ENCODE data around the gene KREMEN1. TPM values are rescaled to one million over a fixed set of nuclear protein-coding genes. Genes with fewer than 3 reads are reported as not detected.

KREMEN1 gene
- total RNA-seq, 1 experiment from 2014 or later: 5.8 TPM

DNA sequence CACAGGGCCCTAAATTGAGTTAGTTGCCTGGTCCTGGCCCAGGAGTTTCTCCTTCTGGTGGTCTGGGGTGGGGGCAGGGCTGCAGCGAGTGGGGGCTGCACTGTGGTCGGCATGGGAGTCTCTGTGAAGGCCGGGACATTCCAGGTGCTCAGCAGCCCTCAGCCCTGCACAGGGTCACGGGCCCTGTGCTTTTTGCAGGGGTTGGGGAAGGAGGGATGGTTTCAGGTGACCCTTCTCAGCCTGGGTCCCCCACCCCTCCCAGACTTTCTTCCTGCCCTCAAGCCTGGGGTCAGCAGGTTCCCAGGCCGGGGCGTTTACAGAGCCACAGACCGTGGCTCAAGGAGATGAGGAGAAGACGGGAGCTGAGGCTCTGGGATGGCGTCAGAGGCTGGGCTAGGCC, 140.7 kb downstream of the KREMEN1 start:
- Mint-ChIP-seq H3K4me1 (peaks cover 23% of the 10 kb centered on the region), H3K27me3 (ENCODE audit: low read depth) (no peaks in the 10 kb centered on the region), H3K27ac (no peak overlapping the region), H3K9me3 (no peaks in the 10 kb centered on the region), H3K4me3 (no peak overlapping the region), H3K36me3 (no peaks in the 10 kb centered on the region)
- TF ChIP-seq GRHL2 (CRISPR knock-in tag; IDR thresholded peaks at IDR 0.05; ENCODE audit: insufficient replicate concordance, severe bottlenecking) (no peak), HMGA2 (CRISPR knock-in tag; IDR thresholded peaks at IDR 0.05) (no peak), ZNF121 (CRISPR knock-in tag; IDR thresholded peaks at IDR 0.05) (no peak)
- DNase-seq (ENCODE audit: low spot score) (no peak), ATAC-seq (no peak)
- ChIA-PET POLR2A (no interaction called here), CTCF (interaction anchor here (0.5 to 2.7 kb wide), 5 partner anchors 10 to 99 kb away, joined by 3 to 14 read pairs (median 3); no protein-coding TSS in a partner anchor)

DNA sequence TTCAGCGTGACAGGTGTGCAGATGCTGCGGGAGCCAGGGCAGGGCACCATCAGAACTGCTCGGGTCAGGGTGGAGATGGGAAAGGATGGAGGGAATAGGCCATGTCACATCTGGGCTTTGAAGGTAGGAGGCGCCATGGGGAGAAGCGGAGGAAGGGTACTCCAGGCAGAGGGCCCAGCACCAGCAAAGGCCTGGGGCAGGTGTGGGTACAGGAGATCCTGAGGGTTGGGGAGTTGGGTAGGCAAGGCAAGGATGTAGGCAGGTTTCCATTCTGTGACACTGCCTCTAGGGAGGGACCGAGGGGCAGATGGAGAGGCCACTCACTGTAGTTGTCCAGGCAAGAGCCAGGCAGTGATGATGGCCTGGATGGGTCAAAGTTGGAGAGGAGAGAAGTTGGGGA, 141.4 kb downstream of the KREMEN1 start:
- H3K4me3 Mint-ChIP-seq: no peak overlapping the region
- ChIA-PET CTCF (interaction anchor here (0.5 to 3.2 kb wide), 6 partner anchors 11 to 99 kb away, joined by 3 to 14 read pairs (median 6); no protein-coding TSS in a partner anchor), POLR2A (no interaction called here)
- no peaks in the 10 kb centered on the region for H3K36me3 Mint-ChIP-seq
- H3K27me3 Mint-ChIP-seq (ENCODE audit: low read depth): no peaks in the 10 kb centered on the region
- ATAC-seq: 0 out of 2 replicates have a peak, but pooled peaks have one; percentile 12
- TF ChIP-seq SMAD3 (CRISPR knock-in tag; IDR thresholded peaks at IDR 0.05; ENCODE audit: borderline replicate concordance) (no peak), OVOL2 (CRISPR knock-in tag; IDR thresholded peaks at IDR 0.05; ENCODE audit: borderline replicate concordance) (no peak)
- TF ChIP-seq, protein P1, sequence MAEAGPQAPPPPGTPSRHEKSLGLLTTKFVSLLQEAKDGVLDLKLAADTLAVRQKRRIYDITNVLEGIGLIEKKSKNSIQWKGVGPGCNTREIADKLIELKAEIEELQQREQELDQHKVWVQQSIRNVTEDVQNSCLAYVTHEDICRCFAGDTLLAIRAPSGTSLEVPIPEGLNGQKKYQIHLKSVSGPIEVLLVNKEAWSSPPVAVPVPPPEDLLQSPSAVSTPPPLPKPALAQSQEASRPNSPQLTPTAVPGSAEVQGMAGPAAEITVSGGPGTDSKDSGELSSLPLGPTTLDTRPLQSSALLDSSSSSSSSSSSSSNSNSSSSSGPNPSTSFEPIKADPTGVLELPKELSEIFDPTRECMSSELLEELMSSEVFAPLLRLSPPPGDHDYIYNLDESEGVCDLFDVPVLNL (CRISPR knock-in tag; IDR thresholded peaks at IDR 0.05; ENCODE audit: borderline replicate concordance, low read depth): no peak
- DNase-seq (ENCODE audit: low spot score): no peak
- no peak overlapping the region for H3K27ac Mint-ChIP-seq
- peaks cover 20% of the 10 kb centered on the region for H3K4me1 Mint-ChIP-seq
- no peaks in the 10 kb centered on the region for H3K9me3 Mint-ChIP-seq

DNA sequence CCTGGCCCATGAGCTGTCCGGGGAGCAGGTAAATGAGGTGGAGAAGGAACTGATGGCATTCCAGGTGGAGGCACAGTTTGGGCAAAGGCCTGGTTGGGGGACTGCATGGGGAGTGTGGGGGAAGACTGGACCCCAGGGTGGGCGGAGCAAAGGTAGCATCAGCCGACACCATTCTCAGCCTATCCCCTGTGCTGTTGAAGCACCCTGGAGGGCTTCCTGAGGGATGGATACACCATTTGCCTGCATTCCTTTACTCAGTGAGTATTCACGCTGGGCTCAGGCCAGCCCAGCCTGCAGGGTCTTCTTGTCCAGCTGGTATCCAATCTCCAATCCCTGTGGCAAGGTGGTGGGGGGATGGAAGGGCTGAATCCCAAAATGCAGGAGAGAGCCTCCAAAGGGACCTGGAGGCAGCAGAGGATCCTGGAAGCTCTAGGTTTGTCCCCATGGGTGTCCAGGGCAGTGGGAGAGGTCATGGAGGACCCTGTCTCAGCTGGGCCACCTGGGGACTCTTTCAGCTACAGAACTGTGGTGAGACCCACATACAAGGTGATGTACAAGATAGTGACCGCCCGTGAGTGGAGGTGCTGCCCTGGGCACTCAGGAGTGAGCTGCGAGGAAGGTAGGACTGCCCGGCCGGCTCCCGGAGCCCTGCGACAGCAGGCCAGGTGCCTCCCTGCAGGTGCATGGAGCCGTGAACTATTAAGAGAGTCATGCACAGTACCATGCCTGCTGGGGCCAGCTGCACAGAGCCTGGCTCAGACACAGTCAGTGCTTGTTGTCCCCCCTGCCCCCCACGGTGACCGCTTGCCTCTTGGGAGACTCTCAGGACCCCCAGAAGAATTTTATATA, 142.4 kb downstream of the KREMEN1 start:
- ATAC-seq (peak; percentile 56), DNase-seq (ENCODE audit: low spot score) (no peak)
- no peak overlapping the region for H3K4me3 Mint-ChIP-seq
- no peaks in the 10 kb centered on the region for H3K27me3 Mint-ChIP-seq (ENCODE audit: low read depth)
- POLR2A ChIA-PET: no interaction called here
- TF ChIP-seq MXD4 (CRISPR knock-in tag; IDR thresholded peaks at IDR 0.05; ENCODE audit: borderline replicate concordance) (no peak), ZNF263 (CRISPR knock-in tag; IDR thresholded peaks at IDR 0.05; ENCODE audit: low read depth) (no peak), ZNF423 (CRISPR knock-in tag; IDR thresholded peaks at IDR 0.05) (no peak)
- TF ChIP-seq, protein P2, sequence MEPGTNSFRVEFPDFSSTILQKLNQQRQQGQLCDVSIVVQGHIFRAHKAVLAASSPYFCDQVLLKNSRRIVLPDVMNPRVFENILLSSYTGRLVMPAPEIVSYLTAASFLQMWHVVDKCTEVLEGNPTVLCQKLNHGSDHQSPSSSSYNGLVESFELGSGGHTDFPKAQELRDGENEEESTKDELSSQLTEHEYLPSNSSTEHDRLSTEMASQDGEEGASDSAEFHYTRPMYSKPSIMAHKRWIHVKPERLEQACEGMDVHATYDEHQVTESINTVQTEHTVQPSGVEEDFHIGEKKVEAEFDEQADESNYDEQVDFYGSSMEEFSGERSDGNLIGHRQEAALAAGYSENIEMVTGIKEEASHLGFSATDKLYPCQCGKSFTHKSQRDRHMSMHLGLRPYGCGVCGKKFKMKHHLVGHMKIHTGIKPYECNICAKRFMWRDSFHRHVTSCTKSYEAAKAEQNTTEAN (CRISPR knock-in tag; IDR thresholded peaks at IDR 0.05): no peak
- TF ChIP-seq, protein P3, sequence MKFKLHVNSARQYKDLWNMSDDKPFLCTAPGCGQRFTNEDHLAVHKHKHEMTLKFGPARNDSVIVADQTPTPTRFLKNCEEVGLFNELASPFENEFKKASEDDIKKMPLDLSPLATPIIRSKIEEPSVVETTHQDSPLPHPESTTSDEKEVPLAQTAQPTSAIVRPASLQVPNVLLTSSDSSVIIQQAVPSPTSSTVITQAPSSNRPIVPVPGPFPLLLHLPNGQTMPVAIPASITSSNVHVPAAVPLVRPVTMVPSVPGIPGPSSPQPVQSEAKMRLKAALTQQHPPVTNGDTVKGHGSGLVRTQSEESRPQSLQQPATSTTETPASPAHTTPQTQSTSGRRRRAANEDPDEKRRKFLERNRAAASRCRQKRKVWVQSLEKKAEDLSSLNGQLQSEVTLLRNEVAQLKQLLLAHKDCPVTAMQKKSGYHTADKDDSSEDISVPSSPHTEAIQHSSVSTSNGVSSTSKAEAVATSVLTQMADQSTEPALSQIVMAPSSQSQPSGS (CRISPR knock-in tag; IDR thresholded peaks at IDR 0.05; ENCODE audit: borderline replicate concordance, low read depth): no peak
- H3K4me1 Mint-ChIP-seq: peaks cover 20% of the 10 kb centered on the region
- CTCF ChIA-PET: interaction anchor here (1.4 to 3.2 kb wide), 4 partner anchors 12 to 98 kb away, joined by 3 to 14 read pairs (median 9); no protein-coding TSS in a partner anchor
- H3K27ac Mint-ChIP-seq: no peak overlapping the region
- no peaks in the 10 kb centered on the region for H3K36me3 Mint-ChIP-seq
- H3K9me3 Mint-ChIP-seq: no peaks in the 10 kb centered on the region

DNA sequence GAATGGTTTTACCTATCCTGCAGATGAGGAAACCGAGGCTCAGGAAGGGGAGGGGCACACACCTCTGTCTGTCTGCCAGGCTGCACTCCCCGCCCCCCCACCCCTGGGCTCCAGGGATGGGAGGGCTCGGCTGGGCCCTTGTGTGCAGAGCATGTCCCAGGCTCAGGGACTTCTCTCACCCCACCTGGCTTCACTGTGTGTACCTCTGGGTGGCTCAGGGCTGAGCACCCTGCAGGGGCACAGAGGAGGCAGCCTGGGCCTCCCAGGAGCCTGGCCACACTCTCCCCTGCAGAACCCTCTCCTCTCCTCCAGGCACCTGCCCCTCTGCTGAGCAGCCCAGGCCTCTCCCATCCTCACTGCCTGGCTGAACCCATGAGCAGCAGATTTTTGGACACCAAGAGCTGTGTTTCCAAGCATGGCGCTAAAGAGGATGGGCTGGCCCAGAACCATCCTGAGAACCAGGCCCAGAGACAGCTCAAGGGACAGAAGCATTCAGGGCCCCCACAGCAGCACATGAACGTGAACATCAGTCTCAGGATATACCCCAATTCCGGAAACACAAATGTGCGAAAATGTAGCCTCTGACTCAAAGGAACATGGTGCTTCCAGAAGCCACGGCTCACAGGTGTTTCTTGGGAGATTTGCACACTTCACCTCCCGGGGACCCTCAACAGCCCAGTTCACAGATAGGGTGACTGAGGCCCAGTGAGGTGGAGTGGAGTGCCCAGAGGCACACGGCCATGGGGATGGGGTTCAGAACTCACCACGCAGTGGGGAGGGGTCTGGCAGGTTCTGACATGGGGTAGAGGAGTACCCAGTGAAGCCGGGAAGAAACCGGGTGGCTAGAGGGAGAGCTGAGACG, 143.4 kb downstream of the KREMEN1 start:
- ChIA-PET POLR2A (no interaction called here), CTCF (interaction anchor here (1.0 to 3.2 kb wide), 5 partner anchors 13 to 62 kb away, joined by 3 to 14 read pairs (median 10); no protein-coding TSS in a partner anchor)
- DNase-seq (ENCODE audit: low spot score): no peak

More for the DNA sequence above, 143.4 kb downstream of the KREMEN1 start:
- Mint-ChIP-seq H3K4me1 (peaks cover 26% of the 10 kb centered on the region), H3K36me3 (no peaks in the 10 kb centered on the region), H3K4me3 (no peak overlapping the region), H3K9me3 (no peaks in the 10 kb centered on the region), H3K27ac (no peak overlapping the region), H3K27me3 (ENCODE audit: low read depth) (no peaks in the 10 kb centered on the region)
- TF ChIP-seq NFE2L1 (CRISPR knock-in tag; IDR thresholded peaks at IDR 0.05): no peak
- no peak for ATAC-seq

Data from WTC11 (cell line).